HG02588 (cell line): ENCODE data around the gene EFTUD2.
"Not testable (repeated sequence)": the region's sequence is repeated elsewhere in the genome, so short reads cannot be mapped to it uniquely, and the experiment has no call there.

Source experiments
- ATAC-seq: cut with Tn5 transposase; IDR thresholded peaks from one replicate; pipeline ENCODE4 v1.9.1; 2021; ENCODE audit warnings: mild to moderate bottlenecking, moderate library complexity; ENCODE audit not compliant: unreplicated experiment

EFTUD2 gene

DNA sequence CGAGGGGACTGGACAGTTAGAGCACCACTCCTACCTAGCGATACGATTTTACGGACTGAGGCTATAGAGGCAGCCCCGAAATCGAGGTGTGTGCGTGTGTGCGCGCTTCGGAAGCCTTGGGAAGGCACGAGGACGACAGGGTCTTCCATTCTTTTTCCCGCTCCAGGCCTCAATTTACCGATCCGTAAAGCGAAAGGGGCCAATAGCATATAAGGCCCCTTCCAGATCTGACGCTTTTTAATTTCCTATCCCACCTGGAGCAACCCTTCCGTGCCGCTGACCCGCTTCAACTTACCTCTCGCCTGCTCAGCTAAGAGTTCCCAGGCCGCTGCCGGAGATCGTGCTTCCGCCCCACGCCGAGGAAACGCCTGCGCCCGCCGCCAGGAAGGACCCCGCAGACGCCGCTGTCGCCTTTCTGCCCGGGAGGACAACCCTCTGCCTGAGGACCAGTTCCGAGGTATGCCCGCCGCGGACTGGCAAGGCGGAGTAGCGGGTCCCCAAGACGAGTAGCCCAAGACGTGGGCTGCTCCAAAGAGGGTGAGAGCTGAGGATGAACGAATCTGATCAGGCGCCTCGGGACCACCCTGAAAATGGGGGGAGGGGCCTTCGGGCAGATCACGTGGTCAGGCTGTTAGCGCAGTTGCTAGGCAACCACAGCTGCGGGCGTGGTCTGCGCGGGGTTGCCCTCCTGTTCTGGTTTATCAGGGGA is at the start of gene EFTUD2:
Gene EFTUD2 (minus strand): TSS at position 372 of the 709 bp plus-strand sequence. CDS start 4,924 bp downstream, outside the sequence.
- peak; percentile 71 for ATAC-seq

DNA sequence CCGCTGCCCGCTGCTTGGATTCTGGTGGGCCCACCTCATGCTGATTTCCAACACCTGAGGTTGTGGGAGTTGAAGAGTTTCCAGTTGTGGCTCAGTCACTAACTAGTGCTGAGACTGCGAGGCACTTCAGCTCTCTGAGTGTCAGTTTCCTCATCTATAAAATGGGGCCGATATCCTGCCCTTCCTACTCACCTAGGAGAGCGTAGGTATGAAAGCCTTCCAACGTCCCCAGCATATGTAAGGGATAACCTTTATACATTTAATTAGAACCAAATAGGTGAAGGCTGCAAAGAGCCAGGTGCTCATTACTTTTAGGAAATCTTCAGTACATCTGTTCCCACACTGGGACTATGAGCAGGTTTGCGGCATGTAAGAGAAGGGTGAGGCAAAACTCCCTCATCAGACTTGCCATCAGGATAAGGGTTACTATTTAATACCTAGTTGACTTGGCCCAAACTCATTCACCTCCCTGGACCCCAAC is 49.1 kb upstream of the EFTUD2 start:
- no peak for ATAC-seq

GRCh38 chr17:44947461-44948314 is 48.4 kb upstream of the EFTUD2 start, which contains the start of gene KIF18B:
Gene KIF18B (minus strand): TSS chr17:44947773. CDS start chr17:44936344, 11,429 bp downstream.
- ATAC-seq = peak; percentile 92

DNA sequence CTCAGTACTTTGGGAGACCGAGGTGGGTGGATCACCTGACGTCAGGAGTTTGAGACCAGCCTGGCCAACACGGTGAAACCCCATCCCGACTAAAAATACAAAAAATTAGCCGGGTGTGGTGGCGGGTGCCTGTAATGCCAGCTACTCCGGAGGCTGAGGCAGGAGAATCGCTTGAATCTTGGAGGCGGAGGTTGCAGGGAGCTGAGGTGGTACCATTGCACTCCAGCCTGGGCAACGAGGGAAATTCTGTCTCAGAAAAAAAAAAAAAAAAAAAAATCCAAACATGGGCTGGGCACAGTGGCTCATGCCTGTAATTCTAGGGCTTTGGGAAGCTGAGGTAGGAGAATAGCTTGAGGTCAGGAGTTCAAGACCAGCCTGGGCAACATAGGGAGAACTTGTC is 46.4 kb upstream of the EFTUD2 start:
- ATAC-seq = not testable (repeated sequence)

GRCh38 chr17:44942456-44942855 is 43.2 kb upstream of the EFTUD2 start:
- ATAC-seq = no peak

DNA sequence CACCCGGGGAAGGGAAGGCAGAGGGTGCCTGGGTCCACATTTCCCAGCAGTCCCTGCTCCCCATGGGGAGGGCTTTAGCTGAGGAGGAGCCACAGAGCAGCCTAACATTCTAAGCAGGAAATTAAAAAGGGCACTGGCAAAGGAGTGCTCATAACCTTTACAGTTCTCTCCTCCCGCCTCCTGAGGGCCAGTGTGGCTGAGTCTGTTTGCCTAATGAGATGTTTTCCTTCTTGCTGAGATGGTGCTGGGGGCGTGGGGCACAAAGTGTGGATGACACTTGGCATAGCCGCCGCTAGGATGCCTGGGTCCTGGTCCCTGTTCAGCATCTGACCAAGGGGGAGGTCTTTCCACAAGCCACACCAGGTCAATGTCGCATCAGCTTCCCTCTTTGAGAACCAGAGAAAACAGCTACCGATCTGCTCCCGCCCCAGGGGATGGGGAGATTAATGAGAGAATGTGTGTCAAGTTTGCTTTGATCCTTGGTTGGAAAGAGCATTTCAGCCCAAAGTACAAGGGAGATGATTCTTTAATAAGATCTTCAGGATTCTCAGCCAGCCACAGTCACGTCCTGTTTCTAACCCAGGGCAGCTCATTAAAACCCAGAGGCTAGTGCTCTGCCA is 42.6 kb upstream of the EFTUD2 start:
- no peak for ATAC-seq

- ATAC-seq = no peak
Observed at GRCh38 chr17:44940768-44941167, 41.5 kb upstream of the EFTUD2 start.

DNA sequence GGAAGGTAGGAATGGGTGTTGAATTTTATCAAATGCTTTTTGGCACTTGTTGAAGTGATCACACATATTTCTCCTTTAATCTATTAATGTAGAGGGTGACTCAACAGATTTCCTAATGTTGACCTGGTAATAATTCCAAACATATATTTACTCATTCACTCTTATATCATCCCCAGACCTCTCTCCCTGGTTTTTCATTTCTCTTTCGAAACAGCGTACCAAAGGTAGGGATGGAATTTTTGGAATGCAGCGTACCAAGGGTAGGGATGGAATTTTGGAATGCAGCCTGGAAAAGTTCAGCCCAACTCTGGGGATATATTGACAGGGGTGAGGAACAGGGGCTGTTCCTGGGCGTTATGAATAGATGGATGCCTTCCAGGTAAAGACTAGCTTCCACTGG is 41.1 kb upstream of the EFTUD2 start:
- ATAC-seq = no peak

DNA sequence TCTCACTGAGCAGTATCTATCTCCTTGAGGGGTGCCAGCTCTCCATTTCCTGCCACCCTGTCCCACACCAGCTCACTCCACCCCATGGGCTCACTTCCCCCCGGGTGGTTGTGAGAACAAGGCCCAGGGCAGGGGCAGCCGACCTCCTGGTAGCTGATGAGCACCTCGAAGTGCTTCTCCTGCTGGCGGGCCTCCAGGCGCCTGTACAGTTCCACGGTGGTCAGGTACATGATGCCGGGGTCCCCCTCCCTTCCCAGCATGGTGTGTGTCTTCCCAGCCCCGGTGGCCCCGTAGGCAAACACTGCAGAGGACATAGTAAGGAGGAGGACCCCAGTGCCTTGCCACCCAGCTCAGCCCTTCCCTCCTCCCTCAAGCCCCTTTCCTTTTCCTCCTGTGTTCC is 35.9 kb upstream of the EFTUD2 start:
- ATAC-seq = no peak

DNA sequence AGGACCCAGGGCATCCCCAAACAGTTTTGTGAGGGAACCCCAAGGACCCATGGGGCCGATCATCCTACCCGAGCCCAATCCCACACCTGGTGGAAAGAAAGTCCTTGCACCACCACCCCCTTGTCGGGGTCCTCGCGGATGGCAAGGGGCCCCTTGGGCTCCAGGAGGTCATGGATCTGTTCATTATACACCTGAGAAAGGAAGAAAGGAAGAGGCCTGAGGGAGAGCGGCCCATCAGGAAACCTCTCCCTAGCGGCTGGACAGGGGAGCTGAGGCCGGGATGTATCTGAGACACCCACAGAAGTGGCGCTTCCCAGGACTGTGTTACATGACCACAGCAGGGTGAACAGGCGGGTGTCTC is 35.5 kb upstream of the EFTUD2 start:
- no peak for ATAC-seq

DNA sequence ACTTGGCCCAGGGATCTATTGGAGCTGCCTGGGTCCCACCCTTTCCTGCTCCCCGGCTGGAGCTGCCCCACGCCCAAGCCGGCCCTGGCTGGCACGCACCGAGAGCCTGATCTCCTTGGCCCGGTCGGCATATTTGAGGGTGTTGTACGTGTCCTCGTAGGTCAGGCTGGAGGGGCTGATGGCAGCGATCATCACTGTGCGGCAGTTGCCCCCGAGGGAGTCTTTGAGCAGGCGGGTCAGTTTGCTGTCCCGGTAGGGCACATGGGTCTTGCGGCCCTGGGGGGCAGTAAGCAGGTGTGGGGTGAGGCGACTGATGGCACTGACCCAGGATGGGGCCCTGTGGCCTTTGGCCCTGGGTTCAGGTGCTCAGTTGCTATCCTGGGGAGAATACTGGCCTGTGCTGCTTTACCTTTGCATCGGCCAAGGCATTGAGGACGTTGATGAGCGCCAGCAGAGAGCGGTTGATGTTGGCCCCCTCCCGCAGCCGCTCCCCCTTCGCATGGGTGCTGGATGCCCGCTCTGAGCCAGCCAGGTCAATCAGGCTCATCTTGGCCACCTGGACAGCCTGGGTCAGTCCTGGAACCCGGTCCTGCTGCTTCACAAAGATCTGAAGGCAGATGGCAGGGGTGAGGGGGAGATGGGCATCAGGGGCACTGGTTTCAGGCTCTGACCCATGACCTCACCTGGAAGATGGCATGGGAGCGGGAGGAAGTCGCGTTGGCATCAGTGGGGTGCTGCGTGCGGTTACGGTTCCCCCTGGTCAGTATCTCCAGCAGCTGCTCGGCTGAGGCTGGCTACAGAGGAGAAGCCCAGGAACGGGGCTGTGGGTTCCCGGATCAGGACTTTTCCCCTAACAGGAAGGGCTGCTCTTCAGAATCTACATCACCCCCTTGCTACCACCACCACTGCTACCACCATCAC is 34.8 kb upstream of the EFTUD2 start:
- ATAC-seq = no peak

GRCh38 chr17:44932787-44933097 is 33.5 kb upstream of the EFTUD2 start:
- no peak for ATAC-seq

GRCh38 chr17:44932096-44932786 is 33.0 kb upstream of the EFTUD2 start:
- ATAC-seq = no peak

GRCh38 chr17:44931376-44931775 is 32.1 kb upstream of the EFTUD2 start:
- ATAC-seq = no peak

DNA sequence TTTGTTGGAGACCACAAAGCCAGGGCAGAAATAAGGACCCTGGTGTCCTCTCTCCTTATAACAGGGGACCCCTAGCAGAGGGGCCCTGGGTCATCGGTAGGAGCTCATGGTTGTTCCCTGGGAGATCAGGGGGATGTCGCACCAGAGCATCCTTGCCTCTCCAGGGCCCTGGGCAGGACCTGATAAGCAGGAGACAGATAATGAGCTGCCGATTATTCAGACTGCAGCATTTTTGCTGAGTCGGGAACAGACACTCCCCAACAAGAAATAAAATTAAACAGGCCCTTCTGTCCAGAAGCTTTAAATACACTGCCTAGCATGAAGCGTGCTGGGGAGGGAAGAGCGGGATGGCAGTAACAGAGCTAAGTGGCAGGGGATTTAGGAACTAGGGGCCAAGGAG is 31.4 kb upstream of the EFTUD2 start:
- no peak for ATAC-seq

- ATAC-seq = no peak
Observed at GRCh38 chr17:44928950-44929720, 29.9 kb upstream of the EFTUD2 start.

DNA sequence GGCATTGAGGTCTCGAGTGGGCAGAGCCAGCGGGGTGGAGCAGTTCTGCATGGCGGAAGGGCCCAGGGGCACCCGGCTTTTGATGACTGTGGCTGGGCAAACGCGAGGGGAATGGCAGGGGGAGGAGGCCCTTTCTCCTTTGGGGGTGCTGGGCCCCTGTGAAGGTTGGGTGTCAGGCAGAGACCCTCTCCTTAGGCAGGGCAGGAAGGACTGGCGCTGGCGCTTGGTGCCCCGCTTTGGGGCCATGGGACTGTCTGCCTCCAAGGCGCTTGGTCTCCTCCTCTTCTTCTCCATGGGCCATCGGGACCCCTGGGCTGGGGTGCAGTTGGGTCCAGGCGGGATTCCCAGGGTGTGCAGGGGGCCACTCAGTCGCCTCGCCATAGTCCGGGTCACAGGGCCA is 28.9 kb upstream of the EFTUD2 start:
- no peak for ATAC-seq

DNA sequence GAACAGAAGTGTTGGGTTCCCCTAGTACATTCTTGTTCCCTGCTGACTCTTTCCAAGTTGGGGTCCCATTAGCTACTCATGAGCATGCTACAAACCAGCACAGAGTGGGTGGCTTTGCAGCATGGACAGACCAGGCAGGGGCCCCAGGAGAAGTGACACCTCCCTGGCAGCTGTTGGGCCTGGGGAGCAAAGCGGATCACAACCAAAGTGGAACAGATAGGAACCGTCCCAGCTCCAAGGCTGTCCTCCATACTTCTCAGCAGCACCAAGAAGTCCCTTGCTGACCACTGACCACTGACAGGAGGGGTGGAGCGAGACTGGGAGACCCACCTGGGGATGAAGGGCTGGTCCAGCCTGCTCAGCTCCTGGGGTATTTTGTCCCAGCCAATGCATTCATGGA is 28.5 kb upstream of the EFTUD2 start:
- ATAC-seq = no peak

GRCh38 chr17:44926821-44927525 is 27.7 kb upstream of the EFTUD2 start:
- no peak for ATAC-seq
